Measurements from ENCODE around the gene SPATA6. TPM values are rescaled to one million over a fixed set of nuclear protein-coding genes. Genes with fewer than 3 reads are reported as not detected.

Gene SPATA6
- total and polyA plus RNA-seq, 2 of the 13 experiments (the other 11 are each of a cell fraction or from before 2014, with no cell fraction given): 0.81 to 3.3 TPM

DNA sequence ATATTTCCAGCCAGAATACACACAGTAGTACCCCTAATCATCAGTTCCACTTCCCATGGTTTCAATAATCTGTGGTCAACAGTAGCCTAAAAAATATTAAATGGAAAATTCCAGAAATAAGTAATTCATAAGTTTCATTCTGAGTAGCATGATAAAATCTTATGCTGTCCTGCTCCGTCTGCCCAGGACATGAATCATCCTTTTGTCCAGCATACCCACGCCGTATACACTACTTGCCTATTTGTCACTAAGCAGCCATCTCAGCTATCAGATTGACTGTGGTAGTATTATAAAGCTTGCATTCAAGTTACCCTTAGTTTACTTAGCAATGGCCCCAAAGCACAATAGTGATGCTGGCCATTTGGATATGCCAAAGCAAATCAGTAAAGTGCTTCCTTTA, 130.8 kb downstream of the SPATA6 start:
- no peak for ATAC-seq
- H3K79me2 ChIP-seq (ENCODE audit: insufficient read depth, low read length): no peaks in the 10 kb centered on the region
- ChIA-PET CTCF (ENCODE audit: low intra/inter-chr PET ratio, low total read pairs) (no interaction called here), POLR2A (no interaction called here)
- no peak overlapping the region for H3K9ac ChIP-seq (ENCODE audit: insufficient read depth, low read depth, low read length)
- DNase-seq (ENCODE audit: low spot score): no peak
- H3K4me2 ChIP-seq (ENCODE audit: low read depth, low read length): no peak overlapping the region
- no peak for FAIRE-seq
- no peaks in the 10 kb centered on the region for H4K20me1 ChIP-seq (ENCODE audit: insufficient read depth, low read length)
- no peak overlapping the region for H3K4me3 ChIP-seq (replicated peaks in 1 of 3; ENCODE audit: insufficient read depth in 1 of 3, low read depth in 2 of 3, low read length in 3 of 3)
- no peaks in the 10 kb centered on the region for H3K4me1 ChIP-seq (ENCODE audit: insufficient read depth, low read length)
- H3K36me3 ChIP-seq (replicated peaks in 1 of 2; ENCODE audit: control insufficient read depth in 1 of 2, insufficient read depth in 2 of 2, low read length in 2 of 2): no peaks in the 10 kb centered on the region
- no peaks in the 10 kb centered on the region for H3K27me3 ChIP-seq (ENCODE audit: control insufficient read depth in 1 of 2, insufficient read depth in 2 of 2, low read length in 2 of 2)
- 78% methylated on average over 3 of the region's 3 CpGs for WGBS (ENCODE audit: low lambda C conversion rate)
- in situ Hi-C loops (cut with HindIII; ENCODE audit: extremely low pct_ligation_motif_present, low pct_unique_long_range_greater_than_20kb): no loop called here
- no peak overlapping the region for H3K27ac ChIP-seq (ENCODE audit: extremely low read length, insufficient read depth, low read length)
- no peak overlapping the region for H2AFZ ChIP-seq (ENCODE audit: low read length)
- intact Hi-C loops (cut with micrococcal nuclease; ENCODE audit: unreplicated experiment): no loop called here
- TF ChIP-seq MAF1 (CRISPR knock-in tag; IDR thresholded peaks at IDR 0.05; ENCODE audit: borderline replicate concordance) (no peak), SP1 (IDR thresholded peaks at IDR 0.05) (no peak), SP1 (CRISPR knock-in tag; IDR thresholded peaks at IDR 0.05) (no peak), ZBTB37 (CRISPR knock-in tag; IDR thresholded peaks at IDR 0.05) (no peak)
- peaks cover 13% of the 10 kb centered on the region; the same call in 1 of the 2 replicates for H3K9me3 ChIP-seq (ENCODE audit: low read length)
- no TSS peak for BruUV-seq (replicated peaks)

GRCh38 chr1:48338257-48338656, 133.7 kb downstream of the SPATA6 start:
- no peak for DNase-seq (ENCODE audit: low spot score)
- no peaks in the 10 kb centered on the region for H3K4me1 ChIP-seq (ENCODE audit: insufficient read depth, low read length)
- WGBS (ENCODE audit: low lambda C conversion rate): 27% methylated on average over 4 of the region's 4 CpGs
- H3K27me3 ChIP-seq (ENCODE audit: control insufficient read depth in 1 of 2, insufficient read depth in 2 of 2, low read length in 2 of 2): no peaks in the 10 kb centered on the region
- no peaks in the 10 kb centered on the region for H3K79me2 ChIP-seq (ENCODE audit: insufficient read depth, low read length)
- no peak overlapping the region for H3K9ac ChIP-seq (ENCODE audit: insufficient read depth, low read depth, low read length)
- no peak for FAIRE-seq
- in situ Hi-C loops (cut with HindIII; ENCODE audit: extremely low pct_ligation_motif_present, low pct_unique_long_range_greater_than_20kb): no loop called here
- intact Hi-C loops (cut with micrococcal nuclease; ENCODE audit: unreplicated experiment): no loop called here
- H3K4me2 ChIP-seq (ENCODE audit: low read depth, low read length): no peak overlapping the region
- BruUV-seq (replicated peaks): no TSS peak
- ChIA-PET POLR2A (no interaction called here), CTCF (ENCODE audit: low intra/inter-chr PET ratio, low total read pairs) (no interaction called here)
- no peak overlapping the region for H3K27ac ChIP-seq (ENCODE audit: extremely low read length, insufficient read depth, low read length)
- H3K36me3 ChIP-seq (replicated peaks in 1 of 2; ENCODE audit: control insufficient read depth in 1 of 2, insufficient read depth in 2 of 2, low read length in 2 of 2): no peaks in the 10 kb centered on the region
- H4K20me1 ChIP-seq (ENCODE audit: insufficient read depth, low read length): no peaks in the 10 kb centered on the region
- ATAC-seq: no peak
- H2AFZ ChIP-seq (ENCODE audit: low read length): no peak overlapping the region
- no peak overlapping the region for H3K4me3 ChIP-seq (replicated peaks in 1 of 3; ENCODE audit: insufficient read depth in 1 of 3, low read depth in 2 of 3, low read length in 3 of 3)
- H3K9me3 ChIP-seq (ENCODE audit: low read length): no peaks in the 10 kb centered on the region
- TF ChIP-seq ZNF292 (CRISPR knock-in tag; IDR thresholded peaks at IDR 0.05; ENCODE audit: borderline replicate concordance, low read depth): no peak
- no peak for TF ChIP-seq NBN (conservative IDR thresholded peaks at IDR 0.05)
- TF ChIP-seq ARID2 (CRISPR knock-in tag; IDR thresholded peaks at IDR 0.05; ENCODE audit: borderline replicate concordance): no peak

Measured in HepG2 (cell line).